ENCODE measurements around the gene TMEM44.

DNA sequence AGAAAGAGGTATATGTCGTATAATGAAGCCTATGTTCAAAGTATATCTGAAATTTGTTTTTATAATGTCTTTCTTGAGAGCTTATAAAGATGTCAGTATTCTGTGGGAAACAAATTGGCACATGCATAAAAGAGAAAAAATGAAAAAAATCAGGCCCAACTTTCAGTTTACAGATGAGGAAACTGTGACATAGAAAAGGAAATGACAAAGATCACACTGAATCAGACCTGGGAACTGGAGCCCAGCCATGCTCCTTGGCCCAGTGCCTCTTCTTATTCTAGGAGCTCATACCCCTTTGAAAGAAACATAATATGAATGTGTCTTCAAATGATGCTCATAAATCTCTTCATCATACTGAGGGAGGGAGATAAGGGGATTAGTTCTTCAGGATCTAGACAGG, 48.4 kb downstream of the TMEM44 start:
- TF ChIP-seq POLR2A (IDR thresholded peaks at IDR 0.05; ENCODE audit: low read depth, low read length) (no peak), TAF1 (IDR thresholded peaks at IDR 0.05; ENCODE audit: borderline replicate concordance, low read depth, low read length) (no peak), POLR2AphosphoS5 (IDR thresholded peaks at IDR 0.05; ENCODE audit: low read depth, low read length) (no peak)

Measured in GM12892 (cell line).